Neural cell (in vitro differentiated cells): Measurements from ENCODE around the gene C11orf16.

ENCODE experiments used
- CTCF ChIP-seq: fragments of 450-650 bp; IDR thresholded peaks from 2 replicates; pipeline ENCODE4 v1.5.1; 2014; ENCODE audit warnings: antibody characterized with exemption, mild to moderate bottlenecking, moderate library complexity; ENCODE audit not compliant: poor library complexity, severe bottlenecking
- EZH2 ChIP-seq: fragments of 200-600, 300-800 bp; shearing (Covaris generic), sonication (generic); IDR thresholded peaks from 2 replicates; pipeline ENCODE4 v1.6.1; 2014; ENCODE audit warnings: antibody characterized with exemption, low read length, borderline replicate concordance, mild to moderate bottlenecking; ENCODE audit not compliant: insufficient read depth, poor library complexity, severe bottlenecking
- REST ChIP-seq: IDR thresholded peaks from 2 replicates; pipeline ENCODE4 v1.6.1; 2012; ENCODE audit warnings: borderline replicate concordance
- TAF1 ChIP-seq: IDR thresholded peaks from 2 replicates; pipeline ENCODE4 v1.6.1; 2012; ENCODE audit warnings: low read depth

- TF ChIP-seq REST (no peak), CTCF (no peak), EZH2 (no peak), TAF1 (no peak)
Measured at GRCh38 chr11:8956860-8957259, 24.1 kb upstream of the C11orf16 start.
